ENCODE results near the gene TMEM245.

Gene TMEM245

GRCh38 chr9:109097146-109097545 is 22.6 kb downstream of the TMEM245 start:
- H3K4me2 ChIP-seq (ENCODE audit: low read length) = no peak overlapping the region
- H3K9me2 ChIP-seq (replicated peaks; ENCODE audit: control insufficient read depth, low read length) = no peaks in the 10 kb centered on the region
- no peaks in the 10 kb centered on the region for H3K27me3 ChIP-seq (ENCODE audit: control insufficient read depth, low read length)
- peaks cover 3% of the 10 kb centered on the region; the same call in 1 of the 2 replicates for H3K4me1 ChIP-seq (ENCODE audit: control insufficient read depth, low read length)
- H3F3A ChIP-seq (ENCODE audit: control insufficient read depth, insufficient read depth) = no peaks in the 10 kb centered on the region
- H4K20me1 ChIP-seq (ENCODE audit: control insufficient read depth, insufficient read depth, low read depth, low read length) = peaks cover 5% of the 10 kb centered on the region; the same call in 1 of the 2 replicates
- no peaks in the 10 kb centered on the region for H3K9me3 ChIP-seq (ENCODE audit: control insufficient read depth, insufficient read depth, low read length)
- H3K36me3 ChIP-seq (ENCODE audit: control insufficient read depth, low read length) = peaks cover 84% of the 10 kb centered on the region
- H3K4me3 ChIP-seq (ENCODE audit: low read length) = no peak overlapping the region
- no peak overlapping the region for H3K27ac ChIP-seq (ENCODE audit: low read depth, low read length)
- TF ChIP-seq EZH2phosphoT487 (IDR thresholded peaks at IDR 0.05; ENCODE audit: borderline replicate concordance, low read length) (no peak), CTCF (IDR thresholded peaks at IDR 0.05; ENCODE audit: low read depth, low read length, poor library complexity, severe bottlenecking) (no peak)
- peaks cover 87% of the 10 kb centered on the region for H3K79me2 ChIP-seq (ENCODE audit: control insufficient read depth, low read length)

- Histone ChIP-seq H3K4me2 (ENCODE audit: low read length) (no peak overlapping the region), H3K79me2 (ENCODE audit: control insufficient read depth, low read length) (peaks cover 74% of the 10 kb centered on the region), H3F3A (ENCODE audit: control insufficient read depth, insufficient read depth) (no peaks in the 10 kb centered on the region), H3K36me3 (ENCODE audit: control insufficient read depth, low read length) (peaks cover 81% of the 10 kb centered on the region), H3K9me3 (ENCODE audit: control insufficient read depth, insufficient read depth, low read length) (no peaks in the 10 kb centered on the region), H3K4me3 (ENCODE audit: low read length) (no peak overlapping the region), H3K27ac (ENCODE audit: low read depth, low read length) (no peak overlapping the region), H3K9me2 (replicated peaks; ENCODE audit: control insufficient read depth, low read length) (no peaks in the 10 kb centered on the region), H3K4me1 (ENCODE audit: control insufficient read depth, low read length) (no peaks in the 10 kb centered on the region), H3K27me3 (ENCODE audit: control insufficient read depth, low read length) (no peaks in the 10 kb centered on the region), H4K20me1 (ENCODE audit: control insufficient read depth, insufficient read depth, low read depth, low read length) (peaks cover 5% of the 10 kb centered on the region; the same call in 1 of the 2 replicates)
- no peak for TF ChIP-seq EZH2phosphoT487 (IDR thresholded peaks at IDR 0.05; ENCODE audit: borderline replicate concordance, low read length)
- TF ChIP-seq CTCF (IDR thresholded peaks at IDR 0.05; ENCODE audit: low read depth, low read length, poor library complexity, severe bottlenecking) = no peak
Measured at GRCh38 chr9:109095321-109095720, 24.4 kb downstream of the TMEM245 start.

- no peaks in the 10 kb centered on the region for H3K9me3 ChIP-seq (ENCODE audit: control insufficient read depth, insufficient read depth, low read length)
- H3F3A ChIP-seq (ENCODE audit: control insufficient read depth, insufficient read depth) = no peaks in the 10 kb centered on the region
- peaks cover 5% of the 10 kb centered on the region for H4K20me1 ChIP-seq (ENCODE audit: control insufficient read depth, insufficient read depth, low read depth, low read length)
- H3K27me3 ChIP-seq (ENCODE audit: control insufficient read depth, low read length) = no peaks in the 10 kb centered on the region
- no peak overlapping the region for H3K4me2 ChIP-seq (ENCODE audit: low read length)
- H3K4me3 ChIP-seq (ENCODE audit: low read length) = no peak overlapping the region
- TF ChIP-seq CTCF (IDR thresholded peaks at IDR 0.05; ENCODE audit: low read depth, low read length, poor library complexity, severe bottlenecking) = no peak
- TF ChIP-seq EZH2phosphoT487 (IDR thresholded peaks at IDR 0.05; ENCODE audit: borderline replicate concordance, low read length) = no peak
- H3K4me1 ChIP-seq (ENCODE audit: control insufficient read depth, low read length) = no peaks in the 10 kb centered on the region
- no peaks in the 10 kb centered on the region for H3K9me2 ChIP-seq (replicated peaks; ENCODE audit: control insufficient read depth, low read length)
- peaks cover 65% of the 10 kb centered on the region for H3K79me2 ChIP-seq (ENCODE audit: control insufficient read depth, low read length)
- H3K27ac ChIP-seq (ENCODE audit: low read depth, low read length) = no peak overlapping the region
- H3K36me3 ChIP-seq (ENCODE audit: control insufficient read depth, low read length) = peaks cover 82% of the 10 kb centered on the region
Measured at GRCh38 chr9:109094268-109094667, 25.5 kb downstream of the TMEM245 start.

Measured in DOHH2 (cell line).